Stimulated activated naive CD4-positive, alpha-beta T cell treated with Interleukin-2 at 50 U/mL for 16 hours (primary cell): ENCODE results near the gene NOP10.

Experiments used
- DNase-seq: peaks from one replicate; lab custom pipeline; 2025; lab: John Stamatoyannopoulos, UW

Gene NOP10

GRCh38 chr15:34332553-34333120 is 10.3 kb downstream of the NOP10 start:
- no peak for DNase-seq

GRCh38 chr15:34331809-34332208 is 11.1 kb downstream of the NOP10 start:
- no peak for DNase-seq

GRCh38 chr15:34330279-34330678 is 12.7 kb downstream of the NOP10 start:
- DNase-seq, result no peak

GRCh38 chr15:34329006-34329405 is 13.9 kb downstream of the NOP10 start:
- DNase-seq, result no peak

GRCh38 chr15:34327906-34328305 is 15.0 kb downstream of the NOP10 start:
- DNase-seq, result no peak

GRCh38 chr15:34325368-34325767 is 17.6 kb downstream of the NOP10 start:
- DNase-seq, result no peak

GRCh38 chr15:34324933-34325332 is 18.0 kb downstream of the NOP10 start:
- DNase-seq, result no peak

- no peak for DNase-seq
Measured at GRCh38 chr15:34323217-34323616, 19.7 kb downstream of the NOP10 start.

GRCh38 chr15:34318277-34319079 is 24.5 kb downstream of the NOP10 start:
- DNase-seq, result no peak

- DNase-seq, result no peak
Measured at GRCh38 chr15:34314491-34315490, 28.1 kb downstream of the NOP10 start.

GRCh38 chr15:34311563-34311962 is 31.4 kb downstream of the NOP10 start:
- no peak for DNase-seq

- DNase-seq, result no peak
Measured at GRCh38 chr15:34304613-34305012, 38.3 kb downstream of the NOP10 start.

- DNase-seq, result no peak
Measured at GRCh38 chr15:34301058-34301457, 41.9 kb downstream of the NOP10 start.

- no peak for DNase-seq
Measured at GRCh38 chr15:34297059-34297458, 45.9 kb downstream of the NOP10 start.

GRCh38 chr15:34292621-34293020 is 50.3 kb downstream of the NOP10 start:
- no peak for DNase-seq
